ENCODE measurements around the gene MSANTD2.

MSANTD2 gene

DNA sequence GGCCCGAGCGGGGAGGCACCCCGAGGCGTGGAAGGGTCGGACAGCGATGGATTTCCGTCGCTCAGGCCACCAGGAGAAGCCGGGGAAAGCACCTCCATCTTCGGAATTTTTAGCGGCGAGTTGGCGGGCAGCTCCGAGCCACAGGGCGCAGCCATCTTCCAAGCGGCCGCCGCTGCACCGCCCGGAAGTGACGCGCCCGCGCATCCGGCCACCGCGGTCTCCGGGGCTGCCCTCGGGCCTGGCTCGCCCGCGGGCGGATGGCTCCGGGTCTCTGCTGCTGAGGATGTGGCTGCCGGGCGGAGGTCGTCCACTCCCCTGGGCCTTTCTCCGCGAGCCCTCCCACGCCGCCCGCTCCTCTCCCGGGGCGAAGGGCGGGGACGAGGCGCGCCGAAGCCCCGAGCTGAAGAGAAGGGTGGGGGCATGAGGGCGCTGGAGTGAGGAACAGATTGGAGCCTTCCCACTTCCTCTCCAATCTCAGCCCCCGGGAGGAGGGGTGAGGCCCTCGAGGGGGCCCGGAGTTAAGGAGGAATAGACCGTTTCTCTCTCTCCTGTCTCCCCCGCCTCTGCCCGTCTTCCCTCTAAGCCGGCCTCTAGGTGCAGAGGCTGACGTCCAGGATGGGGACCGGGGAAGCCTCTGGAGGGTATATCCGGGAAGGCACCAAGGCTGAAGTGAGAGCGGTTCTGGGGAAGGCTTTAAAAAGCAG, at the start of gene MSANTD2:
Gene MSANTD2, minus strand, starts transcription at position 181 of the 704 bp plus-strand sequence. Its CDS starts 26 bp downstream, at position 155.
- Histone ChIP-seq H3K4me3 (ENCODE audit: low read length in 2 of 2) (peak within 1 kb of the TSS; percentile 90 to 94), H3K27ac (ENCODE audit: low read depth in 2 of 2, low read length in 2 of 2) (peak within 1 kb of the TSS; percentile 95 to 96), H3K36me3 (ENCODE audit: control insufficient read depth in 2 of 2, insufficient read depth in 2 of 2, low read length in 2 of 2) (no peaks in the 10 kb centered on the region), H3K9ac (ENCODE audit: low read depth in 1 of 2, low read length in 2 of 2) (peak within 1 kb of the TSS; percentile 78 to 87), H3K9me3 (ENCODE audit: control insufficient read depth in 2 of 2, low read length in 2 of 2) (no peaks in the 10 kb centered on the region), H3K27me3 (ENCODE audit: control insufficient read depth in 2 of 2, insufficient read depth in 2 of 2, low read length in 2 of 2) (no peaks in the 10 kb centered on the region), H3K4me1 (ENCODE audit: control insufficient read depth in 2 of 2, insufficient read depth in 2 of 2, low read length in 2 of 2) (peaks cover 13 to 14% of the 10 kb centered on the region in 2 donors)

DNA sequence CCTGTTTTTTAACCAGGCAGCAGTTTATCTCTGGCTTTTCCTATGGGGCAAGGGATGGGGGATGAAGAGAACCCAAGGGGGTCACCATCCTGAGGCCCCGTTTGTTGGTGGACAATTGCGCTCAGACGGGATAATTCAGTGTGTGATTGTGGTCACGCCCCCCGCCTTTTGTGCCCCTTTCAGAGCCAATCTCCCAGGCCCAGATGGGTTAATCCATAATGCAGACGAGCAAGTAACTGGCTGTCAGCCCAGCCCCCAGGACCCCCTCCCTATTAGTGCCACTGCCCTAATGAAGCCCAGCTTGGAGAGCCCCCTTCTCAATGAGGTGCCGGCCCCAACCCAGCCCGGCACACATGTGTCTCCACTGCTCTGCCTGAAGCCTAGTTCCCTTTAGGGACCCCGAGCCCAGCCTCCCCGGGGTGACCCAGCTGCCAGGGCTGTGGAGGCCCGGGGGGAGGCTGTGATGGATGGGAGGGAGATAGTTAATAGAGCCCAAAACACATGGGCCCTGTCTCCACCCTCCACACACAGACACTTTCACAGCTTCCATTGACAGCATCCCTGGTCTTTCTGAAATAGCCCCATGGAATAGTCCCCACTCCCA, 46.0 kb upstream of the MSANTD2 start:
- Histone ChIP-seq H3K4me3 (ENCODE audit: low read length in 2 of 2) (no peak overlapping the region), H3K9me3 (ENCODE audit: control insufficient read depth in 2 of 2, low read length in 2 of 2) (peaks cover 0 to 4% of the 10 kb centered on the region in 2 donors), H3K36me3 (ENCODE audit: control insufficient read depth in 2 of 2, insufficient read depth in 2 of 2, low read length in 2 of 2) (no peaks in the 10 kb centered on the region), H3K27me3 (ENCODE audit: control insufficient read depth in 2 of 2, insufficient read depth in 2 of 2, low read length in 2 of 2) (peaks cover 66 to 80% of the 10 kb centered on the region in 2 donors), H3K9ac (ENCODE audit: low read depth in 1 of 2, low read length in 2 of 2) (no peak overlapping the region), H3K4me1 (ENCODE audit: control insufficient read depth in 2 of 2, insufficient read depth in 2 of 2, low read length in 2 of 2) (peaks cover 0 to 3% of the 10 kb centered on the region in 2 donors), H3K27ac (ENCODE audit: low read depth in 2 of 2, low read length in 2 of 2) (no peak overlapping the region)

DNA sequence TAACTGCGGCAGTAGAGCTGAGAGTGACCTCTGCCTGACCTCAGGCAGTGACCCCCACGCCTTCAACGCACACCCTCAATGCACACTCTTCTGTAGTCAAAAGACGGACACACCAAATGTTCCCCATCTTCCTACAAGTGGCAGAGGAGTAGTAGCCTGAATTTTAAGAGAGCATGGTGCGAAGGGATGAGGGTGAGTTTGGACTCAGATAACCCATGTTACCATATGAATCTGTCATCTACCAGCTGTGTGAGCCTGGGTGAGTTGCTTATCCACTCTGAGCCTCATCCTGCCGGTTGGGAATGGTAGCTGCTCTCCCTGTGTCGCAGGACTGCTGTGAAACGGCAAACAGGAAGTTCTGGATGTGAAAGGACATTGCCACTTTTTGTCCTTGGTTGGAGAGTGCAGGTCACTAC, 44.5 kb upstream of the MSANTD2 start:
- Histone ChIP-seq H3K4me1 (ENCODE audit: control insufficient read depth in 2 of 2, insufficient read depth in 2 of 2, low read length in 2 of 2) (peaks cover 0 to 3% of the 10 kb centered on the region in 2 donors), H3K27ac (ENCODE audit: low read depth in 2 of 2, low read length in 2 of 2) (no peak overlapping the region), H3K27me3 (ENCODE audit: control insufficient read depth in 2 of 2, insufficient read depth in 2 of 2, low read length in 2 of 2) (peaks cover 74 to 89% of the 10 kb centered on the region in 2 donors), H3K9ac (ENCODE audit: low read depth in 1 of 2, low read length in 2 of 2) (no peak overlapping the region), H3K4me3 (ENCODE audit: low read length in 2 of 2) (no peak overlapping the region), H3K36me3 (ENCODE audit: control insufficient read depth in 2 of 2, insufficient read depth in 2 of 2, low read length in 2 of 2) (no peaks in the 10 kb centered on the region), H3K9me3 (ENCODE audit: control insufficient read depth in 2 of 2, low read length in 2 of 2) (peaks cover 0 to 4% of the 10 kb centered on the region in 2 donors)

DNA sequence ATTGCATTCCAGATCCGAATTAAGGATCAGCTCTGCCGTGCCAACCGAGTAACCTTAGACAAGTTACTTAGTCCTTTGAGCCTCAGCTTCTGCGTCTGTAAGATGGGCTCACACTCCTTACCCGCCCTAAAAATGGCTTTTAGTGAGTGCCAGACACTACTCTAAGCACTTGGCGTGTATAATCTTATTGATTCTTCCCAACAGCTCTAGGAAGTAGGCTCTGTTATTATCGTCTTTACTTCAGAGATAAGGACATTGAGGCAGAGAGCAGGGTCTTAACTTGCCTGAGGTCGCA, 43.4 kb upstream of the MSANTD2 start:
- peaks cover 74 to 90% of the 10 kb centered on the region in 2 donors for H3K27me3 ChIP-seq (ENCODE audit: control insufficient read depth in 2 of 2, insufficient read depth in 2 of 2, low read length in 2 of 2)
- H3K4me3 ChIP-seq (ENCODE audit: low read length in 2 of 2) = no peak overlapping the region
- peaks cover 0 to 5% of the 10 kb centered on the region in 2 donors for H3K4me1 ChIP-seq (ENCODE audit: control insufficient read depth in 2 of 2, insufficient read depth in 2 of 2, low read length in 2 of 2)
- H3K27ac ChIP-seq (ENCODE audit: low read depth in 2 of 2, low read length in 2 of 2) = no peak overlapping the region
- H3K9ac ChIP-seq (ENCODE audit: low read depth in 1 of 2, low read length in 2 of 2) = no peak overlapping the region
- no peaks in the 10 kb centered on the region for H3K36me3 ChIP-seq (ENCODE audit: control insufficient read depth in 2 of 2, insufficient read depth in 2 of 2, low read length in 2 of 2)
- H3K9me3 ChIP-seq (ENCODE audit: control insufficient read depth in 2 of 2, low read length in 2 of 2) = peaks cover 0 to 4% of the 10 kb centered on the region in 2 donors

DNA sequence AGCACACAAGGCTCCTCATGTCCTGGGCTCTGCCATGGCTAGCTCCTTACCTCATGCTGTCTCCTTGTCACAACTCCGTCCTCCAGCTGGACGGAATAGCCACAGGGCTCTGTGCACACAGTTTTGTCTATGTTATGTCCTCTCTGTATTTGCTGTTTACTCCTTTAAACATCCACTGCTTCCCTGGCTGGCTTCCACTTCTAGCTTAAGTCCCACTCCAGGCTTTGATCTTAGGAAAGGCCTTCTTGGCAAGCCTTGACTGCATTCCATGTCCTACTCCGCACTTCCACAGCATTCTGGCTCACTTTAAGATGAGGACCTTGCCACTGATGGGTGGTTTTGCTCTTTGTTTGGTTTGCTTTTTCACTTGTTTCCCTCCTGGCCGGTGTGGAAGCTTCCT, 42.1 kb upstream of the MSANTD2 start:
- Histone ChIP-seq H3K27ac (ENCODE audit: low read depth in 2 of 2, low read length in 2 of 2) (no peak overlapping the region), H3K4me3 (ENCODE audit: low read length in 2 of 2) (no peak overlapping the region), H3K9me3 (ENCODE audit: control insufficient read depth in 2 of 2, low read length in 2 of 2) (peaks cover 0 to 4% of the 10 kb centered on the region in 2 donors), H3K9ac (ENCODE audit: low read depth in 1 of 2, low read length in 2 of 2) (no peak overlapping the region), H3K36me3 (ENCODE audit: control insufficient read depth in 2 of 2, insufficient read depth in 2 of 2, low read length in 2 of 2) (no peaks in the 10 kb centered on the region), H3K4me1 (ENCODE audit: control insufficient read depth in 2 of 2, insufficient read depth in 2 of 2, low read length in 2 of 2) (peaks cover 0 to 5% of the 10 kb centered on the region in 2 donors), H3K27me3 (ENCODE audit: control insufficient read depth in 2 of 2, insufficient read depth in 2 of 2, low read length in 2 of 2) (peaks cover 75 to 83% of the 10 kb centered on the region in 2 donors)

DNA sequence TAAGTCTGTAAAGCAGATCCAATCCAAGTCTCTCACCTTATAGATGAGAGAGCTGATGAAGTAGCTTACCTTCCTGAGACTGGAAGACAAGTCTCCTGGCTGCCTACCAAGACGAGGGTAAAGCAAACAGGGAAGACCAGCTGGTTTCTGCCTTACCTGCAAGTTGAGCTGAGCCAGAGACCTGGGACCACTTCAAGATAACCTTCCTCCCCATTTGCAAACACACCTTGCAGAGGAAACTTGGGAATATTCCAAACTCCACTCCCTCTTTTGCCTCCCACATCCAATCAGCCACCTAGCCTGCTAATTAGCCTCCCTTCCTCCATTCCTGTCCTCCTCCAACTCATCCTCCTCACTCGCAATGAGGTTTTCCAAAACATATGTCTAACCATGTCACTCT, 41.6 kb upstream of the MSANTD2 start:
- peaks cover 75 to 80% of the 10 kb centered on the region in 2 donors for H3K27me3 ChIP-seq (ENCODE audit: control insufficient read depth in 2 of 2, insufficient read depth in 2 of 2, low read length in 2 of 2)
- H3K4me3 ChIP-seq (ENCODE audit: low read length in 2 of 2) = no peak overlapping the region
- no peaks in the 10 kb centered on the region for H3K36me3 ChIP-seq (ENCODE audit: control insufficient read depth in 2 of 2, insufficient read depth in 2 of 2, low read length in 2 of 2)
- H3K9me3 ChIP-seq (ENCODE audit: control insufficient read depth in 2 of 2, low read length in 2 of 2) = peaks cover 0 to 4% of the 10 kb centered on the region in 2 donors
- H3K9ac ChIP-seq (ENCODE audit: low read depth in 1 of 2, low read length in 2 of 2) = no peak overlapping the region
- peaks cover 3 to 5% of the 10 kb centered on the region in 2 donors for H3K4me1 ChIP-seq (ENCODE audit: control insufficient read depth in 2 of 2, insufficient read depth in 2 of 2, low read length in 2 of 2)
- H3K27ac ChIP-seq (ENCODE audit: low read depth in 2 of 2, low read length in 2 of 2) = no peak overlapping the region

DNA sequence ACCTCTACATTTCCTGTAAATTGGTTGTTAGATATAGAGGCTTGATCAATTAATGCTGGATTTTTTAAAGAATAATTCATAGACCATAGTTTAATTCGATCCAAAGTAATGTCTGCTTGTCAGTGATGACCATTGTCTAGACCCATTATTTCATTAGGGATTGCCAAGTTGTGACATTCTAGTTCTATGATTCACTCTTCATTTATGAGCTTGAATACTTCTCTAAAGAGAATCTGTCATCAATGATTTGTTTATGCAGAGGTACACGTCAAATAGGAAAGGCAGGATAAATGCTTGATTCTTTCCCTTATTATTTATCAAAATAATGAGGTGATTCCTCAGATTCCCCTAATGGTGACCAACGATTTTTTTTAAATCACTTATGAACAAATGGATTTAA, 41.0 kb upstream of the MSANTD2 start:
- H3K9ac ChIP-seq (ENCODE audit: low read depth in 1 of 2, low read length in 2 of 2) = no peak overlapping the region
- H3K4me1 ChIP-seq (ENCODE audit: control insufficient read depth in 2 of 2, insufficient read depth in 2 of 2, low read length in 2 of 2) = peaks cover 3 to 7% of the 10 kb centered on the region in 2 donors
- peaks cover 0 to 4% of the 10 kb centered on the region in 2 donors for H3K9me3 ChIP-seq (ENCODE audit: control insufficient read depth in 2 of 2, low read length in 2 of 2)
- no peak overlapping the region for H3K27ac ChIP-seq (ENCODE audit: low read depth in 2 of 2, low read length in 2 of 2)
- H3K4me3 ChIP-seq (ENCODE audit: low read length in 2 of 2) = no peak overlapping the region
- peaks cover 72 to 76% of the 10 kb centered on the region in 2 donors for H3K27me3 ChIP-seq (ENCODE audit: control insufficient read depth in 2 of 2, insufficient read depth in 2 of 2, low read length in 2 of 2)
- no peaks in the 10 kb centered on the region for H3K36me3 ChIP-seq (ENCODE audit: control insufficient read depth in 2 of 2, insufficient read depth in 2 of 2, low read length in 2 of 2)

DNA sequence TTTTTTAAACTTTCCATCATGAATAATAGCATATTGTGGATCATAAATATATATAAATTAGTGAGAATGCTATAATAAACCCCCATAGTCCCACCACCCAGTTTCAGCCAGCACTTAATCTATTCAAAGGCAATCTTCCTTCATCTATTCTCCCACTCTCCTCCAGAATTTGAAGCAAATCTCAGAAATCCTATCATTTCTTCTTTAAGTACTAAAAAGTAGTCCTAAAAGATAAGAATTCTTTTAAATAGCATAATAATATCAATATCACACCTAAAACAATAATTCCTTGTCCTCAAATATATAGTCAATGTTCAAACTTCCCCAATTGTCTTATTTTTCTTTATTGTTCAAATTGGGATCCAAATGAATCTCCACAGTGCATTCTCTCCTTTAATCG, 40.5 kb upstream of the MSANTD2 start:
- no peak overlapping the region for H3K27ac ChIP-seq (ENCODE audit: low read depth in 2 of 2, low read length in 2 of 2)
- no peak overlapping the region for H3K4me3 ChIP-seq (ENCODE audit: low read length in 2 of 2)
- peaks cover 3 to 8% of the 10 kb centered on the region in 2 donors for H3K4me1 ChIP-seq (ENCODE audit: control insufficient read depth in 2 of 2, insufficient read depth in 2 of 2, low read length in 2 of 2)
- no peak overlapping the region for H3K9ac ChIP-seq (ENCODE audit: low read depth in 1 of 2, low read length in 2 of 2)
- peaks cover 0 to 4% of the 10 kb centered on the region in 2 donors for H3K9me3 ChIP-seq (ENCODE audit: control insufficient read depth in 2 of 2, low read length in 2 of 2)
- H3K36me3 ChIP-seq (ENCODE audit: control insufficient read depth in 2 of 2, insufficient read depth in 2 of 2, low read length in 2 of 2) = no peaks in the 10 kb centered on the region
- peaks cover 66 to 70% of the 10 kb centered on the region in 2 donors for H3K27me3 ChIP-seq (ENCODE audit: control insufficient read depth in 2 of 2, insufficient read depth in 2 of 2, low read length in 2 of 2)

DNA sequence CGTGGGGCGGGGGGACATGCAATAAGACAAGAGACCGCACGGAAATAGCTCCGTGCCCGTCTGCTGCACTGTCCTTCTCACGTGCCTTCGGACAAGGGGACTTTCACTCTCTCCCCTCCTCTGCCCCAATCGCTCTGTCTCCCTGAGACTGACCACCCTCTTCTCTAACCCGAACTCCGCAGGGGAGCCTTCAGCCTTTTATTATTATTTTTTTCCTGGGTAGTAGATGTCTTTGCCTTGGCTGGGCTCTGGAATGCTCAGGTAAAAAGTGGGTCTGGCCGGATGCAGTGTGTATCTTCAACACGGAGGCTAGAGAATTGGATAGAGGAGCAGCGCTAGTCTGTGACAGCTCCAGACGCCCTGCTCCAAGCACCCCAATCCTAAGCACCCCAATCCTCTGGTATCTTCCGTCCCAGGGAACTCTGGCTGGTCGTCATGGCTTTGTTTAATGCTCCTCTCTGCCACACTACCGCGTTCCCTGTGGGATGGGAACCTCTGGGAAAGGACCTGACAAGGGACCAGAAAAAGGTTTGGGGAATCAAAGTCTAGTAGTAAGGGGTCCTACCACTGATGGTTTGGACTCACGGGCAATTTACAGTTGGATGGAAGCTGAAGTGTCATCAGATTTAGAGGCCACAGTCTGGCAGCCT, 39.9 kb upstream of the MSANTD2 start:
- Histone ChIP-seq H3K4me1 (ENCODE audit: control insufficient read depth in 2 of 2, insufficient read depth in 2 of 2, low read length in 2 of 2) (peaks cover 3 to 8% of the 10 kb centered on the region in 2 donors), H3K9me3 (ENCODE audit: control insufficient read depth in 2 of 2, low read length in 2 of 2) (peaks cover 0 to 4% of the 10 kb centered on the region in 2 donors), H3K27me3 (ENCODE audit: control insufficient read depth in 2 of 2, insufficient read depth in 2 of 2, low read length in 2 of 2) (peaks cover 61 to 65% of the 10 kb centered on the region in 2 donors), H3K4me3 (ENCODE audit: low read length in 2 of 2) (peak overlapping the region in 1 of 2 donors; percentile 20), H3K27ac (ENCODE audit: low read depth in 2 of 2, low read length in 2 of 2) (no peak overlapping the region), H3K9ac (ENCODE audit: low read depth in 1 of 2, low read length in 2 of 2) (no peak overlapping the region), H3K36me3 (ENCODE audit: control insufficient read depth in 2 of 2, insufficient read depth in 2 of 2, low read length in 2 of 2) (no peaks in the 10 kb centered on the region)

Measured in mucosa of rectum (tissue), 2 donors.